B cell (primary cell): Measurements from ENCODE around the gene EBLN2. TPM values are rescaled to one million over a fixed set of nuclear protein-coding genes. Genes with fewer than 3 reads are reported as not detected.

Experiments
- ATAC-seq: fragments of 200-7000 bp; cut with Tn5 transposase; one replicate; pipeline ENCODE4 v1.10.0; 2021; ENCODE audit warnings: low read depth, mild to moderate bottlenecking, moderate number of reproducible peaks, moderate library complexity
- CTCF ChIA-PET: fragments of 350-600 bp; sonication (Branson Sonifier 250); formaldehyde crosslinking; loops from one replicate; lab custom pipeline; 2021; ENCODE audit warnings: antibody characterized with exemption, inconsistent platforms; lab: Charles Lee
- POLR2A ChIA-PET: fragments of 350-600 bp; sonication (Branson Sonifier 250); formaldehyde crosslinking; loops from one replicate; lab custom pipeline; 2021; ENCODE audit warnings: antibody characterized with exemption; lab: Charles Lee
- DNase-seq: peaks from one replicate; pipeline ENCODE4 v3.0.0; 2013
- H2AFZ ChIP-seq: 2 replicates; pipeline ENCODE4 v1.6.1; 2012; ENCODE audit warnings: mild to moderate bottlenecking, low read depth, low read length; ENCODE audit not compliant: insufficient read depth, poor library complexity, severe bottlenecking
- H3K27ac ChIP-seq, 2 donors: 1 replicate in 1 of 2; 2 replicates in 1 of 2; pipeline ENCODE4 v1.5.1; 2012 to 2013; ENCODE audit warnings: low read length in 2 of 2, mild to moderate bottlenecking in 2 of 2, moderate library complexity in 1 of 2
- H3K27me3 ChIP-seq, 4 experiments: fragments of 200-600 bp in 1 of 4; sonication (generic) in 1 of 4; replicated peaks in 1 of 4; 1 replicate in 2 of 4; 2 replicates in 2 of 4; pipeline versions ENCODE4 v1.6.1 to v1.7.0; 2013 to 2016; ENCODE audit warnings: low read length in 3 of 4, mild to moderate bottlenecking in 2 of 4, mixed read lengths in 1 of 4, moderate library complexity in 1 of 4; ENCODE audit not compliant: insufficient read depth in 4 of 4, control insufficient read depth in 3 of 4; ENCODE audit errors: control extremely low read depth in 1 of 4
- H3K36me3 ChIP-seq, 2 experiments: replicated peaks in 1 of 2; 1 replicate in 1 of 2; 2 replicates in 1 of 2; pipeline versions ENCODE4 v1.6.1 to v1.7.1; 2013; ENCODE audit warnings: low read length in 1 of 2; ENCODE audit not compliant: insufficient read depth in 2 of 2, control insufficient read depth in 1 of 2; ENCODE audit errors: control extremely low read depth in 1 of 2, extremely low read depth in 1 of 2
- H3K4me1 ChIP-seq, 2 donors: fragments of 200-600 bp in 1 of 2; sonication (generic) in 1 of 2; 1 replicate in 1 of 2; 2 replicates in 1 of 2; pipeline versions ENCODE4 v1.5.1 to v1.6.1; 2013 to 2017; ENCODE audit warnings: low read length in 2 of 2; ENCODE audit not compliant: control insufficient read depth in 2 of 2, insufficient read depth in 2 of 2
- H3K4me2 ChIP-seq: replicated peaks from 2 replicates; pipeline ENCODE3; 2012; ENCODE audit warnings: mild to moderate bottlenecking, low read depth, low read length; ENCODE audit not compliant: poor library complexity, severe bottlenecking
- H3K4me3 ChIP-seq, 5 experiments: fragments of 200-600 bp in 1 of 5; sonication (generic) in 1 of 5; 1 replicate in 3 of 5; 2 replicates in 2 of 5; pipeline versions ENCODE4 v1.5.1 to v1.7.0; 2011 to 2016; ENCODE audit warnings: low read length in 4 of 5, mild to moderate bottlenecking in 4 of 5, low read depth in 2 of 5, control low read depth in 1 of 5, moderate library complexity in 1 of 5; ENCODE audit not compliant: insufficient read depth in 1 of 5; ENCODE audit errors: control extremely low read depth in 1 of 5, extremely low read depth in 1 of 5
- H3K79me2 ChIP-seq: fragments of 200-600 bp; sonication (generic); one replicate; pipeline ENCODE4 v1.6.0; 2016; ENCODE audit warnings: low read length; ENCODE audit not compliant: control insufficient read depth, insufficient read depth
- H3K9ac ChIP-seq: fragments of 200-600 bp; sonication (generic); 2 replicates; pipeline ENCODE4 v1.6.1; 2017; ENCODE audit warnings: mild to moderate bottlenecking, low read length, moderate library complexity
- H3K9me3 ChIP-seq, 3 donors: one replicate each; pipeline versions ENCODE4 v1.6.1 to v1.7.1; 2013; ENCODE audit warnings: low read length in 2 of 3; ENCODE audit not compliant: control insufficient read depth in 2 of 3, insufficient read depth in 1 of 3; ENCODE audit errors: control extremely low read depth in 1 of 3
- H4K20me1 ChIP-seq: 2 replicates; pipeline ENCODE4 v1.6.0; 2012; ENCODE audit warnings: mild to moderate bottlenecking, low read length; ENCODE audit not compliant: insufficient read depth, control insufficient read depth, poor library complexity, severe bottlenecking
- H3K27ac Mint-ChIP-seq: one replicate; pipeline ENCODE4 v1.8.0; 2021; ENCODE audit warnings: mixed read lengths
- H3K27me3 Mint-ChIP-seq: one replicate; pipeline ENCODE4 v1.8.0; 2021; ENCODE audit warnings: mixed read lengths
- H3K4me1 Mint-ChIP-seq: one replicate; pipeline ENCODE4 v1.8.0; 2021; ENCODE audit warnings: mixed read lengths
- H3K4me3 Mint-ChIP-seq: one replicate; pipeline ENCODE4 v1.8.0; 2021; ENCODE audit warnings: mixed read lengths
- H3K9me3 Mint-ChIP-seq: one replicate; pipeline ENCODE4 v1.8.0; 2022; ENCODE audit warnings: mixed read lengths; ENCODE audit not compliant: insufficient read depth
- CTCF ChIP-seq: fragments of 200-600 bp; IDR thresholded peaks from one replicate; pipeline ENCODE4 v1.8.0; 2022; ENCODE audit warnings: antibody characterized with exemption, mild to moderate bottlenecking
- EZH2 ChIP-seq: IDR thresholded peaks from 2 replicates; pipeline ENCODE4 v1.6.1; 2012; ENCODE audit warnings: borderline replicate concordance, low read depth, mild to moderate bottlenecking, moderate library complexity, low read length; ENCODE audit not compliant: insufficient read depth, poor library complexity, severe bottlenecking
- WGBS: methylation state at CpG from one replicate; pipeline ENCODE4 v1.1.5; 2013; ENCODE audit warnings: missing lambda C conversion rate; ENCODE audit not compliant: insufficient coverage; 5-methylcytosine and 5-hydroxymethylcytosine counted together
- intact Hi-C: fragments of 100-400 bp; cut with micrococcal nuclease; formaldehyde crosslinking; loops from one replicate; pipeline ENCODE4 v1.10.0; 2022
- polyA plus RNA-seq: library from polyadenylated mRNA; depleted of rRNA; stranded (reverse); fragments of >200 nt; gene quantifications from 2 replicates; pipeline ENCODE4 v1.2.3, GENCODE V29; 2012
- total RNA-seq, 2 donors: library from RNA; stranded (reverse); fragments of 120-200 nt in 1 of 2; gene quantifications; 1 replicate in 1 of 2; 2 replicates in 1 of 2; pipeline versions ENCODE4 v1.2.3 to v1.2.4, GENCODE V29; 2013 to 2022

Gene EBLN2
- total and polyA plus RNA-seq, 2 donors (not counting 1 experiment from before 2014, with no cell fraction given), result 4.5 to 10.2 TPM

DNA sequence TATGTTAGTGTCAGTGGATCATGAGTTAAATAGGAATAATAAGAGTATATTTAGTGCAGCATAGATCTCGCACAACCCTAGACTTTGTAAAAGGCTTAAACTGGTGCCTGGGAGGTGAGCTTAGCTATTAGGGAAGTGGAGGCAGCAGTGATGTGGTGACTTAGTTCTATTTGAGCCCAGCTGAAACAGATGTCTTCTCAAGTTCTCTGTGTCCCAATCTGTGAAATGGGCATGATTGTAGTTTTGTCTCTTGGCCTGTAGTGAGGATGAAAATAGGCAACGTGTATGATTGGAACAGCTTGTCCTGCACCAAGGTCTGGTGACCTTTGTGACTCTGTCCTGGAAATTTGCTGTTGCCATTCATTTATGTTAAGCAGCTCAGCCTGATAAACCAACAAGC is 34.7 kb downstream of the EBLN2 start:
- CTCF ChIA-PET, result interaction anchor here (0.9 to 3.2 kb wide), 3 partner anchors 9 to 406 kb away, joined by 3 to 16 read pairs (median 7); no protein-coding TSS in a partner anchor

GRCh38 chr3:73098026-73098425 is 36.6 kb downstream of the EBLN2 start:
- Histone ChIP-seq H3K36me3 (no peaks in the 10 kb centered on the region), H3K9ac (no peak overlapping the region), H3K27me3 (peaks cover 0 to 4% (median 0%) of the 10 kb centered on the region in 4 experiments), H2AFZ (no peak overlapping the region), H3K9me3 (peaks cover 0 to 8% (median 0%) of the 10 kb centered on the region in 3 donors), H3K4me2 (no peak overlapping the region), H3K79me2 (no peaks in the 10 kb centered on the region), H4K20me1 (no peaks in the 10 kb centered on the region), H3K4me3 (no peak overlapping the region), H3K4me1 (peaks cover 4 to 10% of the 10 kb centered on the region in 2 donors), H3K27ac (no peak overlapping the region)
- POLR2A ChIA-PET, result no interaction called here
- Mint-ChIP-seq H3K4me3 (no peak overlapping the region), H3K27me3 (peaks cover 9% of the 10 kb centered on the region), H3K9me3 (no peaks in the 10 kb centered on the region), H3K4me1 (peaks cover 7% of the 10 kb centered on the region), H3K27ac (no peak overlapping the region)
- no peak for TF ChIP-seq CTCF
- no peak for TF ChIP-seq EZH2
- CTCF ChIA-PET, result interaction anchor here (1.1 to 1.5 kb wide), 2 partner anchors 11 to 404 kb away, joined by 3 to 5 read pairs; no protein-coding TSS in a partner anchor
- DNase-seq, result no peak
- WGBS, result 100% methylated on average over 2 of the region's 2 CpGs
- intact Hi-C loops, result no loop called here
- no peak for ATAC-seq

More for the DNA sequence above, 34.7 kb downstream of the EBLN2 start:
- TF ChIP-seq CTCF (no peak), EZH2 (no peak)
- H3K27ac Mint-ChIP-seq, result no peak overlapping the region
- no peak overlapping the region for H3K4me2 ChIP-seq
- H3K79me2 ChIP-seq, result no peaks in the 10 kb centered on the region
- no peaks in the 10 kb centered on the region for H3K36me3 ChIP-seq
- peaks cover 0 to 4% (median 0%) of the 10 kb centered on the region in 4 experiments for H3K27me3 ChIP-seq
- ATAC-seq (no peak), DNase-seq (no peak)
- H2AFZ ChIP-seq, result no peak overlapping the region
- no peak overlapping the region for H3K27ac ChIP-seq
- no peaks in the 10 kb centered on the region for H3K9me3 Mint-ChIP-seq
- H3K4me1 Mint-ChIP-seq, result peaks cover 7% of the 10 kb centered on the region
- H4K20me1 ChIP-seq, result no peaks in the 10 kb centered on the region
- H3K4me3 ChIP-seq, result no peak overlapping the region
- H3K27me3 Mint-ChIP-seq, result peaks cover 7% of the 10 kb centered on the region
- no peak overlapping the region for H3K9ac ChIP-seq
- WGBS, result 72% methylated on average over 2 of the region's 2 CpGs
- POLR2A ChIA-PET, result no interaction called here
- peaks cover 4 to 10% of the 10 kb centered on the region in 2 donors for H3K4me1 ChIP-seq
- intact Hi-C loops, result no loop called here
- H3K4me3 Mint-ChIP-seq, result no peak overlapping the region
- H3K9me3 ChIP-seq, result peaks cover 0 to 8% (median 0%) of the 10 kb centered on the region in 3 donors
